ENCODE results near the gene NPAS3. TPM values are rescaled to one million over a fixed set of nuclear protein-coding genes. Genes with fewer than 3 reads are reported as not detected.

The NPAS3 gene
- total RNA-seq = 0.98 and 1.5 TPM in 2 replicates

DNA sequence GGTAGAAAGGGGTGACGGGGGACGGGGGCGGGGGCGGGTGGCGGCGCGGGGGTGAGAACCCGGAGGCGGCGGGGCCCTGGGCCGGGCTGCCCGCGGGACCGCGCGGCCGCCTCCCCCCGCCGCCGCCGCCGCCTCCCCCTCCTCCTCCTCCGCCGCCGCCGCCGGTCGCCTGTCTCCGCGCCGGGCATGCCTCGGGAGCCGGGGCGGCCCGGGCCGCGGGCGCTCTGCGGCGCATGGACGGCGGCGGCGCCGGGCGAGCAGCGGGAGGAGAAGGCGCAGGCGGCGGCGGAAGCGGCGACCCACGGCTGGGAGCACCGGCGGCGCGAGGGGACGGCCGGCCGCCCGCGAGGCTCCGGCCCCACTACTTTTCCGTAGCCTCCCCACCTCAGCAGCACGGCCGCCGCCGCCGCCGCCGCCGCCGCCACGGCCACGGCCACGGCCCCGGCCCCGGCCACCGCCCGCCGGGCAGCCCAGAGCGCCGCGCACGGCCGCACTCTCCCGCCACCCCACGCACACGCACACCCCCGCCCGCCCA is at the start of gene NPAS3:
Gene NPAS3 (plus strand): TSS at position 161 of the 535 bp plus-strand sequence.

Measured in subcutaneous preadipocyte (primary cell).